Erythroblast (primary cell): Measurements from ENCODE around the gene KCNK17.

ENCODE experiments used
- GATA1 ChIP-seq: IDR thresholded peaks from 2 replicates; pipeline ENCODE4 v1.6.1; 2011; ENCODE audit warnings: low read depth, mild to moderate bottlenecking, control low read depth, low read length, moderate library complexity
- POLR2A ChIP-seq: IDR thresholded peaks from 2 replicates; pipeline ENCODE4 v1.6.1; 2011; ENCODE audit warnings: mild to moderate bottlenecking, low read length

DNA sequence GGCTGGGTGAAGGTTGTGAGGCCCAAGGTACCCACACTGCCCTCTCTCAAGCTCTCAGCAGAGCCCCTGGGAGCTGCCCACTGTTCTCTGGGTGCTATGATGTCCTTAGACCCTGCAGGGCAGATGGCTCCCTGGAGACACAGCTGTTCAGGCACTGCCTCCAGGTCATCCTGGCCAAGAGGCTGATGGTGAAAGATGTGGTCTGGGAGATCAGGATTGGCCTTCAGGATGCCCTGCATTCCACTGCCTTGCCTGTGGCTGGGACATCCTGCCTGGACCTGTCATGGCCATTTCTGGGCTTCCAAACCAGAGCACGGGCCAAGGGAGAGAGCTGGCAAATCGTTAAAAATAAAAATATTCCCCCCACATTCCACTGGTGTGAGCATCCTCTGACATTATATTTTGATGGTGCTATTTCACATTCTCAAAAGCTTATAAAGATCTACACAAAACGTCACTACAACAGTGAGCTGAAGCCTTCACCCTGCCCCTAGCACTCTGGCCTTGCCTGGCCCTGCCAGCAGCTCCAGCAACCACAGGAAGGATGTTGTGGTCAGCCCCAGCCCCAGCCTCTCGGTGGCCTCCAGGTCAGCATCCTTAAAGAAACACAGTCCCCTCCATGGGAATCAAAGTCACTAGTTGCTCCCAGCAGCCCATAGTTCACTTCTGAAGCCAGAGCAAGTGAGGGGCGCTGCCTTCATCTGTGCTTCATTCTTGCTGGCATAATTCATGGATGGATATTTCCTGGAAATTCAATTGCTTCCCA, 21.7 kb upstream of the KCNK17 start:
- TF ChIP-seq POLR2A (no peak), GATA1 (no peak)
